ENCODE data around the gene CACTIN.
"Not testable (repeated sequence)": the region's sequence is repeated elsewhere in the genome, so short reads cannot be mapped to it uniquely, and the experiment has no call there.

The CACTIN gene

DNA sequence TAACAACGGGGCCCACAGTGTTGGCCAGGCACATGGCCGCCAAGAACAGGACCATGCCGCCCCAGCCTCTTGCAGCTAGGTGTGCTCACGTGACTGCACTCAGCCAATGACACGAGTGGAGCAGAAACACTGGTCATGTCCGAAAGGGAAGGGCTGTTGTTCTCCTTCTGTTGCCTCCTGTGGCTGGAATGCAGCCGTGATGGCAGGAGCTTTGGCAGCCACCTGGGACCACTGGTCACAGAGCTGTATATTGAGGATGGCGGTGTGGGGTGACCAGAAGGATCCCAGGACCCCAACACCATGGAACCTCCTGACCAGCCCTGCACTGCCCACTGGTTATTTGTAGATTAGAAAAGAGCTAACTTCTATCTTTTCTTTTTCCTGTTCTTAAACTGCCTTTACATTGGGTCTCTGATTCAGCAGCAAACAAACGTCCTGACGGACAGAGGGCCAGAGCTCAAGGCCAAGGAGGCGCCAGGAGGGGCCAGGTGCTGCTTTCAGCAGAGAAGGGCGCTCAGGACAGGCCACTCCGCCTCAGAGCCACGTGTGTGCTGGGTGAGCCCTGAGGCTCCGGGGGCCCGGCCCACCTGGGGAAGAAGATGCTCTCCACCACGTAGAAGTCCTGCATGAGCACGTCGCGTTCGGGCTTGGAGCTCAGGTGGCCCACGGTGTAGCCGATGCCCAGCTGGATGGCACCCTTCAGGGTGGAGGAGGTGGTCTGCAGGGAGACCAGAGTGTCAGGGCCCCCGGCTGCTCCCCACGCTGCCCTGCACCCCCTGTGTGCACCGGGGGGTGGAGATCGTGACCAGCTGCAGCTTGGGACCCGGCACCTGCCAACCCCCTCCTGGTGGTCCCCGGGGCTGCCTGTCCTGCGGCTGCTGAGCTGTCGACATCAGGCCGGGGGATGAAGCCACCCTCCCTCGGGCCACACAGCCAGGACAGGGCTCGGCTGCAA lies 35.0 kb upstream of the CACTIN start:
- DNase-seq: no peak

DNA sequence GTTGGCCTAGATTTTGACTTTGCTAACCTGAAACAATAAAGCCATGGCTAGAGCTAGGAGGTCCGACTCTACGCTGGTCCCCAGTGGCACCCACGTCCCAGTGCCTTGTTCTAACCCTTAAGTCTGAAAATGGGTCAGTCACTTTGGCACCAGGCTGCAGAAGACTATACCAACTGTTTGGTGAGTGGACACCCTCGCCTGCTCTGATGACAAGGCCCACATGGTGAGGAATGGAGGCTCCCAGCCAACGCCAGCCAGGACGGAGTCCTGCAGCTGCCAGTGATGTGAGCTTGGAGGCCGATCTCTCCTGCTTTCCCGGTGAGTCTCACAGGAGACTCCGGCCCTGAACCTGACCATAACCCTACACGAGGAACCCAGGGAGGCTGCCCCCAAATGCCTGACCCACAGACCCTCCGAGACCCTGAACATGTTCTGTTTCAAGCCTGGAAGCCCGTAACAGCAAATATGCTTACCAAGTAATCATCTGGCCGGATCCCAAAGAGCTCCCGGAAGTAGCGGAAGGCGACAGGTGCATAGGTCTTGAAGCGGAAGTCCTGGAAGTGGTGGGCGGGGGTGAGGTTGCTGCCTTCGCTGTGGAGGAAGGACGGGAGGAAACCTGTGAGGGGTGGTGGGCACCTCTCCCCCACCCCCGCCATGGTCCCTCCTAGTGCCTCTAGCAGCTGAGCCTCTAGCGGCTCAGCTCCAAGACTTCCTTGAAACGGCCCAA lies 34.1 kb upstream of the CACTIN start:
- DNase-seq: no peak

GRCh38 chr19:3659746-3660112 lies 33.1 kb upstream of the CACTIN start:
- no peak for DNase-seq

DNA sequence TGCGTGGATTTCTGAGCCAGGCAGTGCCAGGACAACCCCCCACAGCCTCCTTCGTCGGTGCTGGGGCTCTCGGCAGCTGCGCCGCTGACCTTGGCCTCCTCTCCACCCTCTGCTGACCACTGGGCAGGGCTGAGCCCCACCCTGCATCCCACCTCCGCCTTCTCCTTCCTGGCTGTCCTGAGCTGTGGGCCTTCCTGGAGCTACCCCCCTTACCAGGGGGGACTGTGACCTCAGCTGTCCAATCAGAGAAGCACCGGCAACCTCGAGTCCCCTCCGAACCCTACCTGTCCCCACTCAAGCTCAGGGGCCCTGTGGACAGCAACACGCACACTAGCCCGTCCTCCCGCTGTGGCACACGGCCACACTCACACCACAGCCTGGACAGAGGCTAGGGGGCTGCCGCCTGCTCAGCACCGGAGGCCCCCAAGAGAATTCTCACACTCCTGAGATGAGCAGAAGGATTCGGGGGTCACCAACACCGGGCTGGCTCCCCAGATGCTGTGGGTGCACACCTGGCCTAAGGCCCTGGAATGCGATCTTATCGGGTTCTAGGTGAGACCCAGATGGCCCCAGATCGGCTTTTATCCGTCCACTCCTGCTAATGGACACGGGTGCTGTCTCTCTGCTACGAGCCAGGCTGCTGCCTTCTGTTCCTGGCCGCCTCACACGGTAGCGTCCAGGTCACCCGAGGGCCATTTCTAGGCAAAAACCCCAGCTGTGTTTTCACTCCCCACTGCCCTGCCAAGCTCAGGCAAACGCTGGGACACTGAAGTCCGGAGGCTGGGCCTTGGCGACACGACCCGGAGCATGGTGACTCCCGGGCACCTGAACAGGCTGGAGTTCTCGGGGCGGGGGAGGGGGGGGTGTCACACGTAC lies 32.5 kb upstream of the CACTIN start:
- DNase-seq: no peak

DNA sequence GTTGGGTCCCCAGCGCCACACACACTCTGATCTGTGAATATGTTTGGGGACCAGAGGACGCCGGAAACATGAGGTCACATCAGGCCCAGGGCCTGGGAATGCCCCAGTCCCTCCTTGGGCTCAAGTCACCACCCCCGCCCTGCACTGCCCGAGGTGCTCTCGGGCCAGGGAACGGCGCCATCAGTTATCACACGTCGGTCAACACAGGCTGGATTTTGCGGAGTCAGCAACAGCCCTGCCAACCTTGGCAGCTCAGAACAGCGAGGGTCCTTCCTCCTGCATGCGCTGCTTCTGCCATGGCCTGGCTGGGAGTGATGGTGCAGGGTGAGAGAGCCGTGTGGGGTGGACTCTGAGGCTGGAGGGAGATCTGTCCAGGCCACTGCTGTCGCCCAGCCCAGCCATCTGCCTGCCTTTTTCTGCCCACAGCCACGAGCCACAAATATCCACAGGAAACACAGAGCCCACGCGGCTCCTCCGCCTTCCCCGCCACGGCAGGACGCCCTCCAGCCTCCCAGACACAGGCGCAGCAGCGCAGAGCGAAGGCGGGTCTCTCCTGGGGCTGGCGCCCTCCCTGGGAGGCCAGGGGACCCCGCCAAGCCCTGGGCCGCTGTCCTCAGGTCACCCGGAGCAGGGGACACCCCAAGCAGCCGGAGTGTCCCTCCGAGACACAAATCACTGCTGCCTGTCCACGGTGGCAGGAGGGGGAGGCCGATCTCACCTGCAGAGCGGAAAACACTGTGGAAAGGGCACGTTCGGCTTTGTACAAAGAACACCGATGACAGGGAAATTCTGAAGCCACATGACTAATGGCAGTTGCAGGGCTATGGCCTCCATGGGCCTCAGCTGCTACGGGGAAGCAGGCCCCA lies 31.6 kb upstream of the CACTIN start:
- no peak for DNase-seq

- DNase-seq: no peak
Measured at GRCh38 chr19:3657395-3657769, 30.8 kb upstream of the CACTIN start.

DNA sequence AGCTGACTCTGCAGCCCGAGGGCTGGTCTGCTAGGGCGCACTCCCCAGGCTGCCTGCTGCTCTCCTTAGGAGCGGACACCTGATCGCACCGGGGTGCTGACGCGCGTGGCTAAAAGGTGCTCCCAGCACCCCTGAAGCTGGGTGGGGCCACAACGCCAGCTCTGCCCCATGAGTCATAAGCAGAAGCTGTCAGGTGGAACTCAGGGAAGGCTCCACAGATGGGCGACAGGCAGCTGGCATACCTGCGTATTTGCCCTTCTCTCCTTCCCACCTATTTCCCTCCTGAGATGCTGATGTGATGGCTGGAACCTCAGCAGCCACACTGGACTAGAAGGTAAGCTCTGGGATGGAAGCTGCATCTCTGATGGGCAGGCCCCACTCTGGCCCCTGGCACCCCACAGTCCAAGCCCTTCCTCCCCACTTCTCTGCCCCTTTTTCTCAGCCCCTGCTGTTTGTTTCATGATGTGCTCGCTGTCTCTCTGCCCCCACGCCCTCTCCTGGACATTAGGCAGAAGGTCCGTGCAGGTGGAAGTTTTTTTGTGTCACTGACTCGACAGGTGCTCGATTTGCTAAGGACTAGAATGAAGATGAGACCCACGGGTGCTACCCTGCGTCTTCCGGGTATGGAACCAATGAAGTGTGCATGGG lies 30.3 kb upstream of the CACTIN start:
- DNase-seq: no peak

GRCh38 chr19:3656073-3656746 lies 29.6 kb upstream of the CACTIN start:
- no peak for DNase-seq

- DNase-seq: no peak
Measured at GRCh38 chr19:3655402-3656072, 28.9 kb upstream of the CACTIN start.

DNA sequence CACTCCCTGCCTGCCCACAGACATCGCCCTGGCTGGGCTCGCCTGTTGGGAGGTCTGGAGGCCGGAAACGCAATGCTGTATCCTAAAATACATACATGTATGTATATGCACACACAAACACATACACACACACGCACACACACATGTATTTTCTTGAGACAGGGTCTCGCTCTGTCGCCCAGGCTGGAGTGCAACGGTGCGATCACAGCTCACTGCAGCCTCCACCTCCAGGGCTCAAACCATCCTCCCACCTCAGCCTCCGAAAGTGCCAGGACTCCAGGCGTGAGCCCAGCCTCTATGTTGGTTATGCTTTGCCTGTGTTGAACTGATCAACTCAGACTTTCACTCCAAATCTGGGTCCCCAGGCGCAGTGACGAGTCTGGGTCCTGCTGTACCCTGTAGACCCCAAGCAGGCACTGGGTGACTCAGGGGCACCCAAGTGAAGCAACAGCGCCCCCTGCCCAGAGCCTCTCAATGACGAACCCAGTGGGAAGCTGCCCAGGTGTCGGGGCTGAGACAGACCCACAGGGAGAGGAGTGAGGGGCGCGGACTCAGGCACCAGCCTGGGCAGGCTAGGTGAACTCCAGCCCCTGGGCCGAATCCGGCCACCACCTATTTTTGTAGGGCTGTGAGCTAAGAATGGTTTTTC lies 27.4 kb upstream of the CACTIN start:
- DNase-seq: no peak

GRCh38 chr19:3653081-3653795 lies 26.6 kb upstream of the CACTIN start:
- no peak for DNase-seq

DNA sequence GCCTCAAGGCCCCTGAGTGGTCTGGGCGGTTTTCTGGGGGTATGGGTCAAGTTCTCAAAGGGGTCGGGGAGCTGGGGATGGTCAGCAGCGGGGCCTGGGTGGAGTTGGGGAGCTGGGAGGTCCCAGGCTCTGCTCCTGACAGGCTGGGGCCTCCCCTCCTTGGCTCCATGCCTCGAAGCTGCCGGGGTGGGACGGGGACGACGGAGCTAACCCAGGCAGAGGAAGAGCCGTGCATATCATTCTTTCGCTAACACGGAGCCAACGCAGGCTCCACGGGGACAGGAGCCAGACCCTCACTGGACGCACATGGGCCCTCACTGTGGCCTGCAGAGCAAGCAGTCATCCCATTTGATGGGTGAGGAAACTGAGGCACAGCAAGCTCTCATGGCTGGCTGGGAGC lies 25.8 kb upstream of the CACTIN start:
- DNase-seq: no peak

DNA sequence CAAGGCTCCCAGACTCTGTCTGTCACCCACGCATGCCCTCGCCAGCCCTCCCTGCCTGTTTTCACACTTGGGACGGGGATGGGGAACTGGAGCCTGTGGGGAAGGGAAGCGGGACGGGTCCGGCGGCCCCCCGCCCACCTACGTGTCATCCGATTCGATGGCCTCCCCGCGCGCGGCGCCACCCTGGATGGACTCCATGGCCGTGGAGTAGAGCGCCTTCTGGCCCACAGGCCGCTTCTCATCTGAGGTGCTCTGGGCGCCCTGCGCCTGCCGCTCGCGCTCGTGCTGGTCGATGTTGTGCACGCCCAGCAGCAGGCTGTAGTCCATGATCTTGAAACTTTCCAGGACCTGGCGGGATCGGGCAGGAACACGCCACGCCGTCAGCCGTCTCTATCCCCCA lies 25.1 kb upstream of the CACTIN start:
- no peak for DNase-seq

GRCh38 chr19:3649888-3650287 lies 23.3 kb upstream of the CACTIN start:
- no peak for DNase-seq

- DNase-seq: no peak
Measured at GRCh38 chr19:3648037-3648905, 21.7 kb upstream of the CACTIN start.

- not testable (repeated sequence) for DNase-seq
Measured at GRCh38 chr19:3647102-3647501, 20.5 kb upstream of the CACTIN start.

GRCh38 chr19:3646336-3647092 lies 19.9 kb upstream of the CACTIN start:
- DNase-seq: no peak

DNA sequence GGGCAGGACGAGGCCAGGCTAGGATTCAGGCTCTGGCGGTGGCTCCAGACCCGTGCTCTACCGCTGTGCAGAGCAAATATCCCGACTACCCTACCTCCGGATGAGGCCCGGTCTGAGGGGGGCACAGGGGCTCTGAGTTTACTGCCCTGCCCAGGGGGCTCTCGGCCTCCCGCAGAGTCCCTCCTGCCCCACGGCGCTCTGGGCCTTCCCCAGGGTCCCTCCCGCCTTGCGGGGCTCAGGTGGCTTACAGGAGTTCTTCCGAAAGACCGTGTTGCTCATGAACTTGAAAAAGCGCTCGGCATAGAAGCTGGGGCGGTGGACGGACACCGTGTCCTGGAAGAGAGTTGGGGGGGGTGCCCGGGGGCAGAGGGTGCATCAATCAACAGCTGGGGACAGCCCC lies 19.1 kb upstream of the CACTIN start:
- DNase-seq: no peak

All from SIG-M5 (cell line).